Keratinocyte (primary cell): Measurements from ENCODE around the gene KRTAP2-2.
"Not testable (repeated sequence)": the region's sequence is repeated elsewhere in the genome, so short reads cannot be mapped to it uniquely, and the experiment has no call there.

Experiments used
- EZH2 ChIP-seq: IDR thresholded peaks from one replicate; pipeline ENCODE4 v1.6.1; 2012; ENCODE audit warnings: inconsistent platforms, mild to moderate bottlenecking, low read length, moderate library complexity
- TF ChIP-seq, protein P1 (sequence below), 3 experiments: IDR thresholded peaks in 1 of 3; conservative IDR thresholded peaks in 1 of 3; optimal IDR thresholded peaks in 1 of 3; 2 replicates in 2 of 3; 3 replicates in 1 of 3; pipeline versions ENCODE3 to v1.5.1; 2011; ENCODE audit warnings: low read length in 3 of 3, mild to moderate bottlenecking in 3 of 3, moderate library complexity in 2 of 3, control low read depth in 1 of 3, inconsistent platforms in 1 of 3; ENCODE audit not compliant: insufficient read depth in 2 of 3; ENCODE audit errors: extremely low read depth in 1 of 3

- TF ChIP-seq, protein P1, sequence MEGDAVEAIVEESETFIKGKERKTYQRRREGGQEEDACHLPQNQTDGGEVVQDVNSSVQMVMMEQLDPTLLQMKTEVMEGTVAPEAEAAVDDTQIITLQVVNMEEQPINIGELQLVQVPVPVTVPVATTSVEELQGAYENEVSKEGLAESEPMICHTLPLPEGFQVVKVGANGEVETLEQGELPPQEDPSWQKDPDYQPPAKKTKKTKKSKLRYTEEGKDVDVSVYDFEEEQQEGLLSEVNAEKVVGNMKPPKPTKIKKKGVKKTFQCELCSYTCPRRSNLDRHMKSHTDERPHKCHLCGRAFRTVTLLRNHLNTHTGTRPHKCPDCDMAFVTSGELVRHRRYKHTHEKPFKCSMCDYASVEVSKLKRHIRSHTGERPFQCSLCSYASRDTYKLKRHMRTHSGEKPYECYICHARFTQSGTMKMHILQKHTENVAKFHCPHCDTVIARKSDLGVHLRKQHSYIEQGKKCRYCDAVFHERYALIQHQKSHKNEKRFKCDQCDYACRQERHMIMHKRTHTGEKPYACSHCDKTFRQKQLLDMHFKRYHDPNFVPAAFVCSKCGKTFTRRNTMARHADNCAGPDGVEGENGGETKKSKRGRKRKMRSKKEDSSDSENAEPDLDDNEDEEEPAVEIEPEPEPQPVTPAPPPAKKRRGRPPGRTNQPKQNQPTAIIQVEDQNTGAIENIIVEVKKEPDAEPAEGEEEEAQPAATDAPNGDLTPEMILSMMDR (optimal IDR thresholded peaks at IDR 0.05 in 1 of 3, IDR thresholded peaks at IDR 0.05 in 1 of 3, conservative IDR thresholded peaks at IDR 0.05 in 1 of 3; ENCODE audit: extremely low read depth in 1 of 3, insufficient read depth in 2 of 3, low read length in 3 of 3): not testable (repeated sequence)
- not testable (repeated sequence) for TF ChIP-seq EZH2
These were observed 33.8 kb upstream of the KRTAP2-2 start for GRCh38 chr17:41088760-41089352.
